ENCODE results near the gene MAPK1IP1L.

The MAPK1IP1L gene

GRCh38 chr14:55088356-55088755, 36.9 kb downstream of the MAPK1IP1L start:
- H3K27ac ChIP-seq: no peak overlapping the region
- no peak for DNase-seq (ENCODE audit: low read depth, low spot score)

- no peak overlapping the region for H3K27ac ChIP-seq
- no peak for DNase-seq (ENCODE audit: low read depth, low spot score)
Observed at GRCh38 chr14:55092341-55092740, 40.9 kb downstream of the MAPK1IP1L start.

DNA sequence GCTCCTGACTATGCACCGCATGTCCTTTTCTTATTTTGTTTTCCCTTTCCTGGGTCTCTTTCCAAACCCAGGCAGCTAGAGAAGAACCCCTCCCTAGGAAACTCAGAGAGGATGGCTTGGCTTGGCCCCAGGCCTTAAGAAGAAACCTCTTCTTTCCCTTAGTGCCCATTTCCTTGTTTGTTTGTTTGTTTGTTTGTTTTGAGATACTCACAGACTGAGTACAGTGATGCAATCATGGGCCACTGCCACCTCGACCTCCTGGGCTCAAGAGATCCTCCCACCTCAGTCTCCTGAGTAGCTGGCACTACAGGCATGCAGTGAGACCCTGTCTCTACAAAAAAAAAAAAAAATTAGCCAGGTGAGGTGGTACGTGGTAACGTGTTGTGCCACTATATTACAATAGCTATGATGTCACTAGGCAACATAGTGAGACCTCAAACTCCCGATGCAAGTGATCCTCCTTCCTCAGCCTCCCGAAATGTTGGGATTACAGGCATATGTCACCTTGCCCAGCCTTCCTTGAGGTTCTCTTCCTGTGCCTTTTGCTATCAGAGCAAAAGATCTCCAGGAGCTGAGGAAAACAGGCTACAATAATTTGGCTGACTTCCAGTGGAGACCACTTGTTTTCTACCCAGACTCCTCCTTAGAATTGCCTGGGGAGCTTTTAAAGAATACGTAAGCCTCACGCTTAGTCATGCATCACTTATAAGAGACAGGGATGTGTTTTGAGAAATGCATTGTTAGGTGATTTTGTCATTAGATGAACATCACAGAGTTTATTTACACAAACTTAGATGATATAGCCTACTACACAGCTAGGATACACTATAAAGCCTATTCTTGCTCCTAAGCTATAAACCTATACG, 43.1 kb downstream of the MAPK1IP1L start:
- peak overlapping the region; percentile 16 for H3K27ac ChIP-seq
- no peak for DNase-seq (ENCODE audit: low read depth, low spot score)

- H3K27ac ChIP-seq: peak overlapping the region; percentile 83
- DNase-seq (ENCODE audit: low read depth, low spot score): no peak
Observed at GRCh38 chr14:55097881-55098560, 46.6 kb downstream of the MAPK1IP1L start.

DNA sequence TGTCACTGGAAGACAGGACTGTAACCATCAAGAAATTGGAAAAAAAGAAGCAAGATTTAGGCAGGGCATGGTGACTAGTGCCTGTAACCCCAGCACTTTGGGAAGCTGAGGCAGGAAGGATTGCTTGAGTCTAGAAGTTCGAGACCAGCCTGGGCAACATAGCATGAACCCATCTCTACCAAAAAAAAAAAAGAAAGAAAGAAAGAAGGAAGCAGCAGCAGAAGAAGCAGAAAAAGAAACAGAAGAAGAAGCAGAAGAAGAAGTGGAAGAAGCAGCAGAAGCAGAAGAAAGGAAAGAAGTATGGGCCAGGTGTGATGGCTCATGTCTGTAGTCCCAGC, 47.1 kb downstream of the MAPK1IP1L start:
- peak overlapping the region; percentile 83 for H3K27ac ChIP-seq
- no peak for DNase-seq (ENCODE audit: low read depth, low spot score)

GRCh38 chr14:55099756-55100155, 48.3 kb downstream of the MAPK1IP1L start:
- no peak for DNase-seq (ENCODE audit: low read depth, low spot score)
- H3K27ac ChIP-seq: peak overlapping the region; percentile 83

DNA sequence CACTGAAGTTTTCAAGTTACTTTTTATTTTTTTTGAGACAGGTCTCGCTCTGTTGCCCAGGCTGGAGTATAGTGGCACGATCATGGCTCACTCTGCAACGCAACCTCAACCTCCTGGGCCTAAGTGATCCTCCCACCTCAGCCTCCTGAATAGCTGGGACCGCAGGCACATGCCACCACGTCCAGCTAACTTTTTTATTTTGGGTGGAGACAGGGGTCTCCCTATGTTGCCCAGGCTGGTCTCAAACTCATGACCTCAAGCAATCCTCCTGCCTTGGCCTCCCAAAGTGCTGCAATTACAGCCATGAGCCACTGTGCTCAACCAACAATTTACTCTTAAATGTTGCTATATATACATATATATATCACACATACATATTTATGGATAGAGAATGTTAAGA, 50.3 kb downstream of the MAPK1IP1L start:
- peak overlapping the region; percentile 100 for H3K27ac ChIP-seq
- no peak for DNase-seq (ENCODE audit: low read depth, low spot score)

DNA sequence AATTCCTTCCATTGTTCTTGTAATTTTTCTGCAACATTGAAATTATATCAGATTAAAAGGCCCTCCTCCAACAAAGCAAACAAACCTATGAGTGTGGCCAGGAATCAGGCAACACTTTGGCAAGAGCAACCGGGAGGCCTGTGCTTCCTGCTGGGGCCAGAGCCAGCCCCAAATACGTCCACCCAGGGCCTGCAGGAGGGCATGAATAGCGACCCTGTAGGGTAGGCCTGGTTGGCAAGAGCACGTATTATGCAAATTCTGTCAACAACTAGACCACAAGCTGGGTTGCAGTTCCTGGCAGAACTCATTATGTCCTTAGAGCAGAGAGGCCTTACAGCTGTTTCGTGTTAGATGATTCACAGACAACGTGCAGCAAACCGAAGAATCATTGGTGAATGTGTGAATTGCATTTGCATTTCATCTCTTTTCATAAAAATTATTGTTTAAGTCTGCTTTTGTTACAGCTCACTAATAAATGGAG, 50.7 kb downstream of the MAPK1IP1L start:
- peak; percentile 84 for DNase-seq (ENCODE audit: low read depth, low spot score)
- peak overlapping the region; percentile 100 for H3K27ac ChIP-seq

DNA sequence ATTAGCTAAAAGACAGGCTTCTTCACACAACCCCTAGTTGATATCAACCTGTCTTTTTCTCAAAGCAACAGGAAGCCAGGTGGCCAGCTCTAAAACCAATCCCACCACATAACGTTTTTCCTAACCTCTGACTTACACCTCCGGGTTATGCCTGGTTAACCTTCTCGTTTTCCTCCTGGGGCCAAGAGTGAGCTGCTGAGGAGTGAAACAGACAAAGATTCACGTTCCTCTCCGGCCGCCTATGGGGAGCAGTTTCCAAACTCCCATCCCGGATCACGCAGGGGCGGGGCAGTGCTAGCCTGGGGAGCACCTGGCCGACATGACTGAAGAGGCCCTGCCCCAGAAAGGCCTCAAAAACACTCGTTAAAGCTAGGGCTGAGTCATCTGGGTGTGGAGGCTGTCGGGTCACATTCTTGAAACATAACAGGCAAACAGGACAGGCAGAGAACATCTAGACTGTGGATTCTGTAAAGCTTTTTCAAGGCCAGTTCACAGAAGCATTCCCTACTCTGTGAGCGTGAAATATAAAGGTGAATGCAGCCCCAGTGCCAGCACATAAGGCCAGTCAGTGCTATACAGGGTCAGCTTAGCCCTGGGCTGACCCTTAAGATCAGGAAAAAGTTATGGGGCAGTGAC, 51.7 kb downstream of the MAPK1IP1L start:
- H3K27ac ChIP-seq: peak overlapping the region; percentile 100
- DNase-seq (ENCODE audit: low read depth, low spot score): peak; percentile 95

- peak overlapping the region; percentile 100 for H3K27ac ChIP-seq
- no peak for DNase-seq (ENCODE audit: low read depth, low spot score)
Observed at GRCh38 chr14:55103971-55104954, 52.8 kb downstream of the MAPK1IP1L start.

GRCh38 chr14:55105991-55106390, 54.5 kb downstream of the MAPK1IP1L start:
- no peak for DNase-seq (ENCODE audit: low read depth, low spot score)
- no peak overlapping the region for H3K27ac ChIP-seq

- peak overlapping the region; percentile 90 for H3K27ac ChIP-seq
- peak; percentile 64 for DNase-seq (ENCODE audit: low read depth, low spot score)
Observed at GRCh38 chr14:55107766-55108554, 56.5 kb downstream of the MAPK1IP1L start.

DNA sequence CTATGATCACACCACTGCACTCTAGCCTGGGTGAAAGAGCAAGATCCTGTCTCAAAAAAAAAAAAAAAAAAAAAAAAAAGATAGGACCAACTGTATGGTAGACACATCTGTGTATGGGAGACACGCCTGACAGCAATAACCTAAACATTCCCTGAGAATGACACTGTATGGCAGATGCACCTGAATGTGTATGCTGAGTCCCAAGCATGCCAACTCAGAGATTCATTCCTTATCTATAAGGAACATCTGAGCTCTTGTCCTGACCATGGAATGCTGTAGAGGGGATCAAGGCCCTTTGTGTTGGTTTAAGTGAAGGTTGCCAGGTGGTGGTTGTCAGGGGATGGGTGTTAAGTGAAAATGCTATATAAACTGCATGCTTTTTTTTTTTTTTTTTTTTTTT, 58.4 kb downstream of the MAPK1IP1L start:
- no peak for DNase-seq (ENCODE audit: low read depth, low spot score)

GRCh38 chr14:55111122-55111708, 59.8 kb downstream of the MAPK1IP1L start:
- no peak for DNase-seq (ENCODE audit: low read depth, low spot score)
- no peak overlapping the region for H3K27ac ChIP-seq

More for the DNA sequence above, 58.4 kb downstream of the MAPK1IP1L start:
- H3K27ac ChIP-seq: no peak overlapping the region

DNA sequence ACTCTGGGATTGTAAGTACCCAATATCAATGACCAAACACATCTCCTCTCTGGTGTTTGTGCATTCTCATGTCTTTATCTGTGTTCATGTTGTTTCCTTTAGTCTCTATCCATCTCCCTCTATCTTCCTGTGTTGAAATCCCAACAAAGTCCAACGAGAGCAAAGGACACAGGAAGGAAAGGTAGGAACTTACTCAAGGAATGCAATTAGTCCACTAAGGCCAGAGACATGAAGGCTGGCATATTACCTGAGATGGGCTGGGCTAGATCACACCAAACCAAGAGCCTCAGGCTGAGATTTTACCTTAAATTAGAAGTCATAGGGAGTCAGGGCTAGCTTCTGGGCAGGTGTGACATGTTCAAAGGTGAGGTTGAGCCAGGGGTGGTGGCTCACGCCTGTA, 63.3 kb downstream of the MAPK1IP1L start:
- H3K27ac ChIP-seq: no peak overlapping the region
- DNase-seq (ENCODE audit: low read depth, low spot score): no peak

DNA sequence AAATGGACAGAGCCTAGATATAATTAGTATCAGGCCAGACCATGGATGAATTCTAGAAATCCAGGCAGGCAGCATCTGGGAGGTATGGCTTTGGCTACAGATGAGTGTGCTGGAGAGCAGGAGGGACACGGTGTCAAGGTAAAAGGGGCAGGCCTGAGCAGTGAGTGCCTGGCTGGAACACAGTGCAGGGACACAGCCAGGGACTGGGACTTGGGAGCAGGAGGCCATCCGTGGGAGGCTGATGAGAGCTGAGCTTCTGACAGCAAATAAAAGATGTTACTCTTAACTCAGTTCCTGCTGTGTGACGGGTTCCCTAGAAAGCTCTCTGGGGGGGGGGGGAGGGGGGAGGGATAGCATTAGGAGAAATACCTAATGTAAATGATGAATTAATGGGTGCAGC, 64.0 kb downstream of the MAPK1IP1L start:
- no peak for DNase-seq (ENCODE audit: low read depth, low spot score)
- no peak overlapping the region for H3K27ac ChIP-seq

DNA sequence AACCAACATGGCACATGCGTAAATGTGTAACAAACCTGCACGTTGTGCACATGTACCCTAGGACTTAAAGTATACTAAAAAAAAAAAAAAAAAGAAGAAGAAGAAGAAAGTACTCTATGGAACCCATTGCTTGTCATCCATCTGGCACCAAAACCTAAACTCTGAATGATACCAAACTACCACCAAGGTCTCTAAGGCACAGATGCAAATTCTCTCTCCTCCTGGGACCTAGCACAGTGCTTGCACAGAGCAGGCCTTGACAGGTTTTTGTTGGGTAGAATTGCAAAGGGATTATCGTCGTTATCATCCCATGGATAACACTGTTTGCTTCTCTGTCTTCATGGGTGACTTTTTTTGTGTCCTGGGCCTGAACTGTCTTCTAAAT, 64.4 kb downstream of the MAPK1IP1L start:
- H3K27ac ChIP-seq: no peak overlapping the region
- DNase-seq (ENCODE audit: low read depth, low spot score): no peak

DNA sequence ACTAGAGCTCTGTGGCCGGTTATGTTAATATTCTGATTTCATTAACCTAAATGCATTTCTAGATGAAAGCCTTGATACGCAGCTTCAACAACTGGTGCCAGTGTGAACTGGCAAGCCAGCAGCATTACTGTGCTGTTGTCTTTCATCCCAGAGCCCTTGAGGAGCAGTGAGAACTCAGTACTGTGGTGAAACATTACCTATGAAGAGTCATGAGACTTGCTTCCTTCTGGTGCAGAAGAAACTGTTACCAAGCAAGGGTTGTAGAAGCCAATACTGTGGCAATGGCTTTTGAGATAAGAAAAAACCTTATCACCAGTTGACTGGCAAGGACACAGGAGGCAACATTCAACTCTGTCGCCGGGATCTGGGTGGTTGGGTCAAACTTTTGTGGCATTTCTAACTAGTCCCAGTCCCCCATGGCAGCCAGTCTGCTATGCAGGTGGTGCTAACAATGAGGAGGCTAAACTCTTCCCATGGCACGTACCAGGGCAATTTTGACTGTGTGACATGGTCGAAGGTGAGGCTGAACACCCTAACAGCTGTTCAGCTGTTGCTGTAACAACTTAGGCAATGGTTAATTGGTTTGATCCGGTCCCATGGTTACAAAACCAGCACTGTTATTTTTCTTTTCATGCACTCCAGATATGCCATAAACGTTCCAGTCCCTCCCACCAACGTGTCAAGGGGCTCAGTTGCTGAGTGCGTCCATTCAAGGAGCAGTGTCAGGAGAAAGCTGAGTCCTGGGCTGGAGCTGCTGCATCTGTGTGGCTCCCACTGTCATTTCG, 65.0 kb downstream of the MAPK1IP1L start:
- no peak overlapping the region for H3K27ac ChIP-seq
- DNase-seq (ENCODE audit: low read depth, low spot score): no peak
